SH-SY5Y (cell line): ENCODE results near the gene GIPC3.

Experiments used
- GATA2 ChIP-seq: IDR thresholded peaks from 2 replicates; pipeline ENCODE4 v1.6.1; 2011; ENCODE audit warnings: mild to moderate bottlenecking, low read depth, low read length
- GATA3 ChIP-seq: IDR thresholded peaks from 2 replicates; pipeline ENCODE4 v1.6.1; 2011; ENCODE audit warnings: low read depth, mild to moderate bottlenecking, low read length, moderate library complexity

GRCh38 chr19:3621689-3622088 lies 36.4 kb downstream of the GIPC3 start:
- TF ChIP-seq GATA2, result no peak
- no peak for TF ChIP-seq GATA3
